MM.1S (cell line): Measurements from ENCODE around the gene CLCA4.

Experiments
- DNase-seq: peaks from one replicate; pipeline ENCODE4 v3.0.0-alpha.2; 2015
- H2AFZ ChIP-seq: fragments of 300-600 bp; sonication (generic); 2 replicates; pipeline ENCODE4 v1.6.0; 2016; ENCODE audit warnings: antibody characterized with exemption, low read length
- H3F3A ChIP-seq: fragments of 300-600 bp; sonication (generic); 2 replicates; pipeline ENCODE4 v1.6.1; 2016; ENCODE audit warnings: mild to moderate bottlenecking, antibody characterized with exemption, low read length, moderate library complexity, mixed read lengths; ENCODE audit not compliant: insufficient read depth
- H3K27ac ChIP-seq: fragments of 300-600 bp; sonication (generic); 2 replicates; pipeline ENCODE4 v1.5.1; 2016; ENCODE audit warnings: mild to moderate bottlenecking, low read length
- H3K27me3 ChIP-seq: fragments of 300-600 bp; sonication (generic); replicated peaks from 2 replicates; pipeline ENCODE4 v1.6.0; 2016; ENCODE audit warnings: low read length; ENCODE audit not compliant: insufficient read depth
- H3K36me3 ChIP-seq: fragments of 300-600 bp; sonication (generic); replicated peaks from 2 replicates; pipeline ENCODE4 v1.6.1; 2016; ENCODE audit warnings: mild to moderate bottlenecking, low read length, mixed read lengths; ENCODE audit not compliant: insufficient read depth
- H3K4me1 ChIP-seq: fragments of 300-600 bp; sonication (generic); 2 replicates; pipeline ENCODE4 v1.6.1; 2016; ENCODE audit warnings: low read length, mixed read lengths
- H3K4me2 ChIP-seq: fragments of 300-600 bp; sonication (generic); 2 replicates; pipeline ENCODE4 v1.6.0; 2016; ENCODE audit warnings: low read depth, low read length
- H3K4me3 ChIP-seq: fragments of 300-600 bp; sonication (generic); 2 replicates; pipeline ENCODE4 v1.5.1; 2016; ENCODE audit warnings: low read length, mixed read lengths
- H3K79me2 ChIP-seq: fragments of 300-600 bp; sonication (generic); 2 replicates; pipeline ENCODE4 v1.6.1; 2016; ENCODE audit warnings: mixed run types, low read length, mixed read lengths
- H3K9ac ChIP-seq: fragments of 300-600 bp; sonication (generic); 2 replicates; pipeline ENCODE4 v1.6.1; 2016; ENCODE audit warnings: low read length, mixed read lengths
- H3K9me2 ChIP-seq: fragments of 300-600 bp; sonication (generic); replicated peaks from 2 replicates; pipeline ENCODE4 v1.6.1; 2016; ENCODE audit warnings: mild to moderate bottlenecking, low read length, mixed read lengths; ENCODE audit not compliant: insufficient read depth
- H3K9me3 ChIP-seq: fragments of 300-600 bp; sonication (generic); replicated peaks from 2 replicates; pipeline ENCODE4 v1.6.1; 2016; ENCODE audit warnings: mild to moderate bottlenecking, low read length, mixed read lengths; ENCODE audit not compliant: insufficient read depth
- H4K20me1 ChIP-seq: fragments of 300-600 bp; sonication (generic); 2 replicates; pipeline ENCODE4 v1.6.1; 2016; ENCODE audit warnings: mild to moderate bottlenecking, low read length, moderate library complexity, mixed read lengths; ENCODE audit not compliant: insufficient read depth
- EZH2 ChIP-seq: fragments of 300-600 bp; sonication (generic); optimal IDR thresholded peaks from 2 replicates; pipeline ENCODE3; 2017; ENCODE audit warnings: low read depth, mild to moderate bottlenecking, antibody characterized with exemption, low read length, mixed read lengths
- EZH2phosphoT487 ChIP-seq: fragments of 300-600 bp; sonication (generic); IDR thresholded peaks from 2 replicates; pipeline ENCODE4 v1.6.1; 2018; ENCODE audit warnings: antibody characterized with exemption, low read length
- TF ChIP-seq, protein P1 (sequence below): fragments of 300-600 bp; sonication (generic); IDR thresholded peaks from 2 replicates; pipeline ENCODE4 v1.5.1; 2016; ENCODE audit warnings: antibody characterized with exemption, low read length, mixed read lengths

The CLCA4 gene

DNA sequence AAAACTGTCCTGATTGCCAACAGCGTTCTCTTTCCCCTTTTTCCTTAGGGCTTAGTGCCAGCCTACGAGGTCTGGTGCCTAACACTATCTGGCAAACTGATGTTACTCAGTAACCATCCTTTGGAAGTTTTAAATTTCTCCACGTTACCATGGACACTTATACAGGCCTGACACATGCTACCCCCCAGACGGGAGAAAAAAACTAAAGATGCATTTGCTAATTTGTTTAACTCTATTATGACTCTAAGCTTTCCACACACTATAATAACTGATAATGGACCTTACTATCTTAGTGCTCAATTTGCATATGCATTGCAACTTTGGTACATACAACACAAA, 41.3 kb upstream of the CLCA4 start:
- Histone ChIP-seq H3K79me2 (no peaks in the 10 kb centered on the region), H3K27ac (no peak overlapping the region), H3K4me1 (no peaks in the 10 kb centered on the region), H3K9me2 (no peaks in the 10 kb centered on the region), H3K27me3 (no peaks in the 10 kb centered on the region), H3K36me3 (no peaks in the 10 kb centered on the region), H3F3A (peaks cover 3% of the 10 kb centered on the region; the same call in 1 of the 2 replicates), H3K9ac (no peak overlapping the region), H3K4me3 (no peak overlapping the region), H3K9me3 (no peaks in the 10 kb centered on the region), H4K20me1 (no peaks in the 10 kb centered on the region), H3K4me2 (no peak overlapping the region), H2AFZ (no peak overlapping the region)
- no peak for DNase-seq
- TF ChIP-seq EZH2 (no peak), EZH2phosphoT487 (no peak)
- TF ChIP-seq, protein P1, sequence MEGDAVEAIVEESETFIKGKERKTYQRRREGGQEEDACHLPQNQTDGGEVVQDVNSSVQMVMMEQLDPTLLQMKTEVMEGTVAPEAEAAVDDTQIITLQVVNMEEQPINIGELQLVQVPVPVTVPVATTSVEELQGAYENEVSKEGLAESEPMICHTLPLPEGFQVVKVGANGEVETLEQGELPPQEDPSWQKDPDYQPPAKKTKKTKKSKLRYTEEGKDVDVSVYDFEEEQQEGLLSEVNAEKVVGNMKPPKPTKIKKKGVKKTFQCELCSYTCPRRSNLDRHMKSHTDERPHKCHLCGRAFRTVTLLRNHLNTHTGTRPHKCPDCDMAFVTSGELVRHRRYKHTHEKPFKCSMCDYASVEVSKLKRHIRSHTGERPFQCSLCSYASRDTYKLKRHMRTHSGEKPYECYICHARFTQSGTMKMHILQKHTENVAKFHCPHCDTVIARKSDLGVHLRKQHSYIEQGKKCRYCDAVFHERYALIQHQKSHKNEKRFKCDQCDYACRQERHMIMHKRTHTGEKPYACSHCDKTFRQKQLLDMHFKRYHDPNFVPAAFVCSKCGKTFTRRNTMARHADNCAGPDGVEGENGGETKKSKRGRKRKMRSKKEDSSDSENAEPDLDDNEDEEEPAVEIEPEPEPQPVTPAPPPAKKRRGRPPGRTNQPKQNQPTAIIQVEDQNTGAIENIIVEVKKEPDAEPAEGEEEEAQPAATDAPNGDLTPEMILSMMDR = no peak

GRCh38 chr1:86507935-86508582, 38.8 kb upstream of the CLCA4 start:
- Histone ChIP-seq H3K27me3 (no peaks in the 10 kb centered on the region), H3K36me3 (no peaks in the 10 kb centered on the region), H3K9me2 (no peaks in the 10 kb centered on the region), H3K4me3 (no peak overlapping the region; the same call in 1 of the 2 replicates), H3F3A (no peaks in the 10 kb centered on the region), H3K4me2 (no peak overlapping the region), H3K4me1 (no peaks in the 10 kb centered on the region), H2AFZ (no peak overlapping the region), H3K9ac (no peak overlapping the region), H4K20me1 (no peaks in the 10 kb centered on the region), H3K79me2 (no peaks in the 10 kb centered on the region), H3K9me3 (no peaks in the 10 kb centered on the region), H3K27ac (no peak overlapping the region)
- peak; percentile 19 for DNase-seq
- no peak for TF ChIP-seq EZH2phosphoT487
- TF ChIP-seq, protein P1 = peak; percentile 50

DNA sequence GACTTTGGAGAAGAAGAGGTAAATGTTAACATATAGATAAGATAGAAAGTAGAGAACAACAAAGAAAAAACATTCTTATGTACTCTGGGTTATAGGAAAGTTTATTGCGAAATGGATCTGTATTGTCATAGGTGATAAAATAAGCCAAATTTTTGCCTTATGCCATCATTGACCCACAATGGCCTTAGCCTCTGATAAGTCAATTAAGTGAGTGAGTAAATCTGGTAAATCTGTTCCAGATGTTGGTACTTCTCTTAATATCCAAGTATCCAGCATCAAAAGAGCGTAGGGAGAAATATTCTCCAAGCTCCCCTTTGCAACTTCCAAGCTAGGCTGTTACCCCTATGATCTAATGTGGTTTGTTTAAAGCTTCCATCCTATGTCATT, 38.3 kb upstream of the CLCA4 start:
- no peaks in the 10 kb centered on the region for H3F3A ChIP-seq
- no peaks in the 10 kb centered on the region for H3K79me2 ChIP-seq
- no peak overlapping the region for H3K27ac ChIP-seq
- TF ChIP-seq EZH2phosphoT487 = no peak
- TF ChIP-seq, protein P1 = no peak
- H2AFZ ChIP-seq = no peak overlapping the region
- H3K9ac ChIP-seq = no peak overlapping the region
- no peak overlapping the region for H3K4me2 ChIP-seq
- H3K27me3 ChIP-seq = no peaks in the 10 kb centered on the region
- H3K4me3 ChIP-seq = no peak overlapping the region
- no peaks in the 10 kb centered on the region for H3K36me3 ChIP-seq
- H3K4me1 ChIP-seq = no peaks in the 10 kb centered on the region
- DNase-seq = no peak
- no peaks in the 10 kb centered on the region for H4K20me1 ChIP-seq
- no peaks in the 10 kb centered on the region for H3K9me3 ChIP-seq
- H3K9me2 ChIP-seq = no peaks in the 10 kb centered on the region
